Measurements from ENCODE around the gene FLNB. TPM values are rescaled to one million over a fixed set of nuclear protein-coding genes. Genes with fewer than 3 reads are reported as not detected.

Gene FLNB
- total and polyA plus RNA-seq, 2 experiments from 2014 or later, result 69.4 to 172 TPM

DNA sequence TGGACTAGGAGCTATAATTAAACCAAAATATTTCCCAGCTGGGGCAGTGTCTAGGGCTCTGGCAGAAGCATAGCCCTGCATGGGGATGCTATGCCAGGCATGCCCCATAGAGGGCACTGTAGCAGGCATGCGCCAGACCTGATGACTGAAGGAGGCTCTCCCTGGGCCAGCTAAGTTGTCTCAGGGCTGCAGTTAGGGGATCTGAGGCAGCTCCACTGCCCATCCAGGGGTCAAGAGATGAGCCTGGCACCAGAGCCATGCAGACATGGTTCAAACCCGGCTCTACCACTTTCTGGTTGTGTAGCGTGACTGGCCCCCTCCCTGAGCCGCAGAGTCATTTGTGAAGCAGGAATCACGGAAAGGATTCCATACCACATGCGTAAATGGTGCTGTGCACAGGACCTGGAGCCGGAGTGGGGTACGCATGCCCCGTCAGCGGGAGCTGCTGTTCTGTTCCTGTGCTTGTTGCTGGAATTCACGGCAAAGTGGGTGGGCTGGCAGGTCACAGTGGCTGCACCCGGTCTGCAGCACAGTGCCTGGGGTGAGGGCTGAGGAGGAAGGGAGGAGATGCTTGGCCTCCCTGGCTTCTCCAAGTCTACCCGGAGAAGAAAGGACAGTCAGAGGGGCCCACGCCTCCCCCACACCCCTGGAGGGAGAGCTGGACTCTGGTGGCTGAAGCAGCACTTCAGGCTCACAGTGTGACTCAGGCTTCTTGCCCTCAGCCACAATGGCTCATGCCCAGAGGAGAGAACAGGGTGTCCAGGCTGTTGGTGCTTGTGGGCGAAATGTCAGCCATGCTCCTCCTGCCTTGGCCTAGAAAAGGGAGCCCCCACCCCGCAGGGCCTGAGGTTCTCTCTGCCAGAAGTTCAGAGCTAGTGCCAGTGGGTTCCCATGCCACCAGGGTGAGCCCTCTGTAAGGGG lies 159.5 kb downstream of the FLNB start:
- Histone ChIP-seq H3K4me3 (no peak overlapping the region), H3K27ac (no peak overlapping the region), H3K9me2 (replicated peaks; ENCODE audit: insufficient read depth) (no peaks in the 10 kb centered on the region), H2AFZ (no peak overlapping the region), H3K27me3 (no peaks in the 10 kb centered on the region), H3K4me1 (ENCODE audit: insufficient read depth) (peaks cover 15% of the 10 kb centered on the region), H3K9me3 (ENCODE audit: low read depth) (no peaks in the 10 kb centered on the region), H3K36me3 (replicated peaks; ENCODE audit: insufficient read depth, low read depth) (no peaks in the 10 kb centered on the region), H3K79me2 (no peaks in the 10 kb centered on the region), H3K4me2 (no peak overlapping the region), H4K20me1 (ENCODE audit: insufficient read depth, poor library complexity, severe bottlenecking) (no peaks in the 10 kb centered on the region)
- 92% methylated on average over 16 of the region's 16 CpGs for WGBS (ENCODE audit: low lambda C conversion rate, missing lambda C conversion rate)
- DNase-seq (ENCODE audit: low spot score), result peak; percentile 67
- TF ChIP-seq EZH2 (IDR thresholded peaks at IDR 0.05; ENCODE audit: borderline replicate concordance) (no peak), EZH2phosphoT487 (IDR thresholded peaks at IDR 0.05; ENCODE audit: low read depth, severe bottlenecking, unreplicated experiment) (no peak), CTCF (IDR thresholded peaks at IDR 0.05; ENCODE audit: poor library complexity) (peak; percentile 67)

DNA sequence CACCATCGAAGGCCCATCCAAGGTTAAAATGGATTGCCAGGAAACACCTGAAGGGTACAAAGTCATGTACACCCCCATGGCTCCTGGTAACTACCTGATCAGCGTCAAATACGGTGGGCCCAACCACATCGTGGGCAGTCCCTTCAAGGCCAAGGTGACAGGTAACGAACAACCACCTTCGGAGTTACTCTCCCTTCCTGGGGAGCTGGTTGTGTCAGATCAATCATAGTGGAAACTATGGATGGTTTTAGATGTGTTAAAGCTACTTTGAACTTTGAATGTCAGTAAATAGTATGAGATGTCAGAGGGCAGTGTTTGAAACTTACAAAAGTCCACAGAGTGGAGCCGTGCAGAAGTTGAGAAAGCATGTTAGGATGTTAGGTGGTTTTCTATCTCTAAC lies 160.3 kb downstream of the FLNB start:
- H2AFZ ChIP-seq, result no peak overlapping the region
- TF ChIP-seq EZH2 (IDR thresholded peaks at IDR 0.05; ENCODE audit: borderline replicate concordance), result no peak
- no peak for TF ChIP-seq CTCF (IDR thresholded peaks at IDR 0.05; ENCODE audit: poor library complexity)
- TF ChIP-seq EZH2phosphoT487 (IDR thresholded peaks at IDR 0.05; ENCODE audit: low read depth, severe bottlenecking, unreplicated experiment), result no peak
- H3K27ac ChIP-seq, result no peak overlapping the region
- H3K27me3 ChIP-seq, result no peaks in the 10 kb centered on the region
- no peaks in the 10 kb centered on the region for H4K20me1 ChIP-seq (ENCODE audit: insufficient read depth, poor library complexity, severe bottlenecking)
- H3K9me3 ChIP-seq (ENCODE audit: low read depth), result no peaks in the 10 kb centered on the region
- H3K36me3 ChIP-seq (replicated peaks; ENCODE audit: insufficient read depth, low read depth), result no peaks in the 10 kb centered on the region
- H3K4me2 ChIP-seq, result no peak overlapping the region
- no peaks in the 10 kb centered on the region for H3K79me2 ChIP-seq
- no peak overlapping the region for H3K4me3 ChIP-seq
- H3K9me2 ChIP-seq (replicated peaks; ENCODE audit: insufficient read depth), result no peaks in the 10 kb centered on the region
- no peak for DNase-seq (ENCODE audit: low spot score)
- WGBS (ENCODE audit: low lambda C conversion rate, missing lambda C conversion rate), result 90% methylated on average over 7 of the region's 7 CpGs
- peaks cover 15% of the 10 kb centered on the region for H3K4me1 ChIP-seq (ENCODE audit: insufficient read depth)

DNA sequence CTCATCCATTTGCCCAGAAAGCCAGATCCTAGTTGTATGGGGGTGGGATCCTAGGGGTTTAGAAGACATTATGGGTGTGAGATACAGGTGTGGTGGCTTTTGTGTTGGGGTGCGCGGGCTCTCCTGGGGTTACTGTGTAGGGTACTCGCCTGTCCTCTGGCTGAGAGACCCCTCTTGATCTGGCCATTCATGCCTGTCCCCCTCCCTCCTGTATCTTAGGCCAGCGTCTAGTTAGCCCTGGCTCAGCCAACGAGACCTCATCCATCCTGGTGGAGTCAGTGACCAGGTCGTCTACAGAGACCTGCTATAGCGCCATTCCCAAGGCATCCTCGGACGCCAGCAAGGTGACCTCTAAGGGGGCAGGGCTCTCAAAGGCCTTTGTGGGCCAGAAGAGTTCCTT lies 161.1 kb downstream of the FLNB start:
- Histone ChIP-seq H2AFZ (no peak overlapping the region), H3K4me1 (ENCODE audit: insufficient read depth) (peaks cover 14% of the 10 kb centered on the region), H3K9me2 (replicated peaks; ENCODE audit: insufficient read depth) (no peaks in the 10 kb centered on the region), H3K79me2 (no peaks in the 10 kb centered on the region), H3K4me3 (no peak overlapping the region), H3K27ac (no peak overlapping the region), H3K9me3 (ENCODE audit: low read depth) (no peaks in the 10 kb centered on the region), H3K27me3 (no peaks in the 10 kb centered on the region), H3K36me3 (replicated peaks; ENCODE audit: insufficient read depth, low read depth) (no peaks in the 10 kb centered on the region), H4K20me1 (ENCODE audit: insufficient read depth, poor library complexity, severe bottlenecking) (no peaks in the 10 kb centered on the region), H3K4me2 (no peak overlapping the region)
- DNase-seq (ENCODE audit: low spot score), result no peak
- 95% methylated on average over 9 of the region's 9 CpGs for WGBS (ENCODE audit: low lambda C conversion rate, missing lambda C conversion rate)
- TF ChIP-seq EZH2phosphoT487 (IDR thresholded peaks at IDR 0.05; ENCODE audit: low read depth, severe bottlenecking, unreplicated experiment) (no peak), EZH2 (IDR thresholded peaks at IDR 0.05; ENCODE audit: borderline replicate concordance) (no peak), CTCF (IDR thresholded peaks at IDR 0.05; ENCODE audit: poor library complexity) (no peak)

Measured in hepatocyte (in vitro differentiated cells).